Measurements from ENCODE around the gene RAB27A. TPM values are rescaled to one million over a fixed set of nuclear protein-coding genes. Genes with fewer than 3 reads are reported as not detected.
A peak's percentile ranks its signal among the peaks of the same experiment; 100 is the strongest.

RAB27A gene
- total and polyA plus RNA-seq, 2 of the 13 experiments (the other 11 are each of a cell fraction or from before 2014, with no cell fraction given) = 3.4 to 8.1 TPM

- TF ChIP-seq, protein P1, sequence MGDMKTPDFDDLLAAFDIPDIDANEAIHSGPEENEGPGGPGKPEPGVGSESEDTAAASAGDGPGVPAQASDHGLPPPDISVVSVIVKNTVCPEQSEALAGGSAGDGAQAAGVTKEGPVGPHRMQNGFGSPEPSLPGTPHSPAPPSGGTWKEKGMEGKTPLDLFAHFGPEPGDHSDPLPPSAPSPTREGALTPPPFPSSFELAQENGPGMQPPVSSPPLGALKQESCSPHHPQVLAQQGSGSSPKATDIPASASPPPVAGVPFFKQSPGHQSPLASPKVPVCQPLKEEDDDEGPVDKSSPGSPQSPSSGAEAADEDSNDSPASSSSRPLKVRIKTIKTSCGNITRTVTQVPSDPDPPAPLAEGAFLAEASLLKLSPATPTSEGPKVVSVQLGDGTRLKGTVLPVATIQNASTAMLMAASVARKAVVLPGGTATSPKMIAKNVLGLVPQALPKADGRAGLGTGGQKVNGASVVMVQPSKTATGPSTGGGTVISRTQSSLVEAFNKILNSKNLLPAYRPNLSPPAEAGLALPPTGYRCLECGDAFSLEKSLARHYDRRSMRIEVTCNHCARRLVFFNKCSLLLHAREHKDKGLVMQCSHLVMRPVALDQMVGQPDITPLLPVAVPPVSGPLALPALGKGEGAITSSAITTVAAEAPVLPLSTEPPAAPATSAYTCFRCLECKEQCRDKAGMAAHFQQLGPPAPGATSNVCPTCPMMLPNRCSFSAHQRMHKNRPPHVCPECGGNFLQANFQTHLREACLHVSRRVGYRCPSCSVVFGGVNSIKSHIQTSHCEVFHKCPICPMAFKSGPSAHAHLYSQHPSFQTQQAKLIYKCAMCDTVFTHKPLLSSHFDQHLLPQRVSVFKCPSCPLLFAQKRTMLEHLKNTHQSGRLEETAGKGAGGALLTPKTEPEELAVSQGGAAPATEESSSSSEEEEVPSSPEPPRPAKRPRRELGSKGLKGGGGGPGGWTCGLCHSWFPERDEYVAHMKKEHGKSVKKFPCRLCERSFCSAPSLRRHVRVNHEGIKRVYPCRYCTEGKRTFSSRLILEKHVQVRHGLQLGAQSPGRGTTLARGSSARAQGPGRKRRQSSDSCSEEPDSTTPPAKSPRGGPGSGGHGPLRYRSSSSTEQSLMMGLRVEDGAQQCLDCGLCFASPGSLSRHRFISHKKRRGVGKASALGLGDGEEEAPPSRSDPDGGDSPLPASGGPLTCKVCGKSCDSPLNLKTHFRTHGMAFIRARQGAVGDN (CRISPR knock-in tag; IDR thresholded peaks at IDR 0.05) = peak; percentile 99
- TF ChIP-seq ZNF143 (CRISPR knock-in tag; IDR thresholded peaks at IDR 0.05) (no peak), ZNF230 (CRISPR knock-in tag; IDR thresholded peaks at IDR 0.05) (no peak), ZNF160 (CRISPR knock-in tag; IDR thresholded peaks at IDR 0.05) (no peak), ZNF121 (CRISPR knock-in tag; IDR thresholded peaks at IDR 0.05) (no peak), IKZF4 (CRISPR knock-in tag; IDR thresholded peaks at IDR 0.05; ENCODE audit: borderline replicate concordance, low read depth, not compliant biosample characterization) (peak; percentile 74), ZNF761 (CRISPR knock-in tag; conservative IDR thresholded peaks at IDR 0.05) (0 out of 2 replicates have a peak, but pooled peaks have one; percentile 52), KIAA2018 (CRISPR knock-in tag; IDR thresholded peaks at IDR 0.05; ENCODE audit: borderline replicate concordance) (no peak), ZNF251 (CRISPR knock-in tag; IDR thresholded peaks at IDR 0.05) (no peak), ATM (IDR thresholded peaks at IDR 0.05; ENCODE audit: borderline replicate concordance) (no peak), ASH2L (IDR thresholded peaks at IDR 0.05; ENCODE audit: insufficient read length, low read depth, low read length) (peak; percentile 88), ZNF530 (CRISPR knock-in tag; IDR thresholded peaks at IDR 0.05; ENCODE audit: low read depth) (no peak), ZNF780A (CRISPR knock-in tag; IDR thresholded peaks at IDR 0.05) (no peak)
- TF ChIP-seq, protein P2, sequence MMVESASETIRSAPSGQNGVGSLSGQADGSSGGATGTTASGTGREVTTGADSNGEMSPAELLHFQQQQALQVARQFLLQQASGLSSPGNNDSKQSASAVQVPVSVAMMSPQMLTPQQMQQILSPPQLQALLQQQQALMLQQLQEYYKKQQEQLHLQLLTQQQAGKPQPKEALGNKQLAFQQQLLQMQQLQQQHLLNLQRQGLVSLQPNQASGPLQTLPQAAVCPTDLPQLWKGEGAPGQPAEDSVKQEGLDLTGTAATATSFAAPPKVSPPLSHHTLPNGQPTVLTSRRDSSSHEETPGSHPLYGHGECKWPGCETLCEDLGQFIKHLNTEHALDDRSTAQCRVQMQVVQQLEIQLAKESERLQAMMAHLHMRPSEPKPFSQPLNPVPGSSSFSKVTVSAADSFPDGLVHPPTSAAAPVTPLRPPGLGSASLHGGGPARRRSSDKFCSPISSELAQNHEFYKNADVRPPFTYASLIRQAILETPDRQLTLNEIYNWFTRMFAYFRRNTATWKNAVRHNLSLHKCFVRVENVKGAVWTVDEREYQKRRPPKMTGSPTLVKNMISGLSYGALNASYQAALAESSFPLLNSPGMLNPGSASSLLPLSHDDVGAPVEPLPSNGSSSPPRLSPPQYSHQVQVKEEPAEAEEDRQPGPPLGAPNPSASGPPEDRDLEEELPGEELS (CRISPR knock-in tag; IDR thresholded peaks at IDR 0.05) = no peak; the same call in 1 of the 2 replicates
These were observed 92.9 kb downstream of the RAB27A start, which contains the start of gene RSL24D1 (continued) for GRCh38 chr15:55196458-55197361.
